HepG2 (cell line): Measurements from ENCODE around the gene CLDN5. TPM values are rescaled to one million over a fixed set of nuclear protein-coding genes. Genes with fewer than 3 reads are reported as not detected.

ENCODE experiments used
- ATAC-seq: fragments of 200-7000 bp; cut with Tn5 transposase; 3 replicates; pipeline ENCODE4 v1.9.1; 2020; ENCODE audit warnings: mild to moderate bottlenecking, moderate library complexity
- BruUV-seq: library from RNA; stranded (reverse); fragments of 400-500 nt; replicated peaks from 2 replicates; lab custom pipeline; 2021; lab: Mats Ljungman, UMichigan
- CTCF ChIA-PET: fragments of 300-600 bp; formaldehyde crosslinking; extraction: SDS; loops from one replicate; lab custom pipeline; 2021; ENCODE audit warnings: low total read pairs, inconsistent platforms, low intra/inter-chr PET ratio; lab: Yijun Ruan, JAX
- POLR2A ChIA-PET: fragments of 350-600 bp; sonication (Branson Sonifier 250); formaldehyde crosslinking; loops from one replicate; lab custom pipeline; 2020; ENCODE audit warnings: antibody characterized with exemption, inconsistent platforms; lab: Yijun Ruan, JAX
- DNase-seq: peaks from one replicate; pipeline ENCODE4 v3.0.0-alpha.2; 2015; ENCODE audit warnings: low spot score
- FAIRE-seq: peaks from 3 replicates; lab custom pipeline; 2011; peaks lifted over from hg19 to GRCh38; lab: Jason Lieb, UNC
- H2AFZ ChIP-seq: one replicate; pipeline ENCODE4 v1.6.1; 2011; ENCODE audit warnings: low read length, inconsistent platforms
- H3K27ac ChIP-seq: fragments of 300-600 bp; 3 replicates; pipeline ENCODE4 v1.8.0; 2011; ENCODE audit warnings: mixed run types, mild to moderate bottlenecking, mixed read lengths, low read length, inconsistent platforms; ENCODE audit not compliant: insufficient read depth; ENCODE audit errors: extremely low read length
- H3K27me3 ChIP-seq, 2 experiments: fragments of 200-600 bp in 1 of 2; 2 replicates in 1 of 2; 3 replicates in 1 of 2; pipeline versions ENCODE4 v1.6.0 to v1.8.0; 2011; ENCODE audit warnings: low read length in 2 of 2, mild to moderate bottlenecking in 2 of 2, moderate library complexity in 2 of 2, inconsistent platforms in 1 of 2; ENCODE audit not compliant: insufficient read depth in 2 of 2, control insufficient read depth in 1 of 2
- H3K36me3 ChIP-seq, 2 experiments: fragments of 200-600 bp in 1 of 2; replicated peaks in 1 of 2; 2 replicates in 1 of 2; 3 replicates in 1 of 2; pipeline versions ENCODE4 v1.5.1 to v1.8.0; 2011; ENCODE audit warnings: low read length in 2 of 2, inconsistent platforms in 1 of 2; ENCODE audit not compliant: insufficient read depth in 2 of 2, control insufficient read depth in 1 of 2
- H3K4me1 ChIP-seq: 2 replicates; pipeline ENCODE4 v1.5.1; 2012; ENCODE audit warnings: low read length, inconsistent platforms; ENCODE audit not compliant: insufficient read depth
- H3K4me2 ChIP-seq: 2 replicates; pipeline ENCODE4 v1.6.0; 2011; ENCODE audit warnings: low read depth, low read length, inconsistent platforms
- H3K4me3 ChIP-seq, 3 experiments: fragments of 200-600 bp in 1 of 3; sonication (generic), shearing (Covaris generic) in 1 of 3; replicated peaks in 1 of 3; 2 replicates each; pipeline ENCODE4 v1.5.1; 2011 to 2016; ENCODE audit warnings: low read length in 3 of 3, inconsistent platforms in 2 of 3, low read depth in 2 of 3, mild to moderate bottlenecking in 2 of 3, control low read depth in 1 of 3, mixed read lengths in 1 of 3; ENCODE audit not compliant: insufficient read depth in 1 of 3
- H3K79me2 ChIP-seq: one replicate; pipeline ENCODE4 v1.6.1; 2011; ENCODE audit warnings: low read length, inconsistent platforms; ENCODE audit not compliant: insufficient read depth
- H3K9ac ChIP-seq: 2 replicates; pipeline ENCODE4 v1.6.0; 2011; ENCODE audit warnings: mild to moderate bottlenecking, low read depth, low read length, inconsistent platforms; ENCODE audit not compliant: insufficient read depth
- H3K9me3 ChIP-seq: 2 replicates; pipeline ENCODE4 v1.5.1; 2012; ENCODE audit warnings: mild to moderate bottlenecking, low read length
- H4K20me1 ChIP-seq: 2 replicates; pipeline ENCODE4 v1.6.0; 2011; ENCODE audit warnings: inconsistent platforms, mild to moderate bottlenecking, low read length, moderate library complexity; ENCODE audit not compliant: insufficient read depth
- PITX1 ChIP-seq: sonication (generic); formaldehyde crosslinking; IDR thresholded peaks from 2 replicates; pipeline ENCODE4 v1.5.1; 2020; ENCODE audit warnings: mild to moderate bottlenecking, missing genetic modification reagents
- TOE1 ChIP-seq: sonication (generic); formaldehyde crosslinking; IDR thresholded peaks from 2 replicates; pipeline ENCODE4 v1.4.0; 2020; ENCODE audit warnings: mild to moderate bottlenecking, missing genetic modification reagents
- ZBTB38 ChIP-seq: sonication (generic); formaldehyde crosslinking; IDR thresholded peaks from 2 replicates; pipeline ENCODE4 v1.5.1; 2020; ENCODE audit warnings: mild to moderate bottlenecking, missing genetic modification reagents
- WGBS: methylation state at CpG from one replicate; pipeline ENCODE4 v1.1.6; 2017; ENCODE audit warnings: low lambda C conversion rate; 5-methylcytosine and 5-hydroxymethylcytosine counted together
- in situ Hi-C: cut with HindIII; loops from 2 replicates; pipeline ENCODE4 v1.10.0; 2017; ENCODE audit warnings: low pct_unique_long_range_greater_than_20kb; ENCODE audit not compliant: extremely low pct_ligation_motif_present
- intact Hi-C: fragments of 100-400 bp; cut with micrococcal nuclease; formaldehyde crosslinking; loops from one replicate; pipeline ENCODE4 v1.10.0; 2022; ENCODE audit not compliant: unreplicated experiment
- polyA plus RNA-seq, 8 experiments: library from polyadenylated mRNA; depleted of rRNA in 3 of 8; stranded (reverse) in 7 of 8; unstranded in 1 of 8; fragments of >200 nt; fragmentation: Illumina TruSeq in 4 of 8; extraction: Trizol in 4 of 8; gene quantifications; 2 replicates each; pipeline versions ENCODE4 v1.2.1 to v1.2.3, GENCODE V29; 2011 to 2016; ENCODE audit warnings: low read depth in 4 of 8, missing spikeins in 1 of 8, mixed read lengths in 1 of 8; ENCODE audit not compliant: insufficient read depth in 1 of 8
- total RNA-seq, 5 experiments: library from RNA; depleted of rRNA; stranded (reverse); fragments of >200 nt; fragmentation: Illumina TruSeq; extraction: Trizol; gene quantifications; 2 replicates each; pipeline ENCODE4 v1.2.3, GENCODE V29; 2016; ENCODE audit warnings: low read depth in 1 of 5
- TF ChIP-seq, protein P1 (sequence below): sonication (generic); formaldehyde crosslinking; IDR thresholded peaks from 2 replicates; pipeline ENCODE4 v1.4.0; 2020; ENCODE audit warnings: missing genetic modification reagents, borderline replicate concordance
- TF ChIP-seq, protein P2 (sequence below): IDR thresholded peaks from 2 replicates; pipeline ENCODE4 v1.6.1; 2016; ENCODE audit warnings: missing compliant biosample characterization, missing genetic modification reagents, borderline replicate concordance

The CLDN5 gene
- total and polyA plus RNA-seq, 2 of the 13 experiments (the other 11 are each of a cell fraction or from before 2014, with no cell fraction given), result not detected

DNA sequence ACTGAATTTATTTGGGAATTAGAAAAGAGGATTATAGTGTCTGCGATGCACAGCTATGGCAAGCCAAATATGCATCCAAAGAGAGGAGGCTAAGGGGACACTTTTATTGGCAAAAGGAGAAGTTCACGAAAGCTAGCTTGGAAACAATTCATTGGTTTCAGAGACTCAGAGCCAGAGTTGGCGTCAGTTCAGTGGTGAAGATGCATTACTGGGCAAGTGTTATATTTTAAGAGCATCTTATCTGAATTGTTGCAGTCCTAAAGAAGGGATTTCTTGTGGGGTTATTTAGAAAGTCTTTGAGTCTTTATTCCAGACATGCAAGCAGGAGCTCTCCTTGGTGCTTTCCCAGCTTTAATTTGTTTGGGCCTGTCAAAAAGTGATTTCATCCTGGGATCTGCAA, 15.0 kb downstream of the CLDN5 start:
- ChIA-PET POLR2A (no interaction called here), CTCF (no interaction called here)
- H3K4me1 ChIP-seq, result no peaks in the 10 kb centered on the region
- H3K27me3 ChIP-seq, result no peaks in the 10 kb centered on the region
- no peak overlapping the region for H3K9ac ChIP-seq
- no peaks in the 10 kb centered on the region for H4K20me1 ChIP-seq
- ATAC-seq (no peak), FAIRE-seq (no peak), DNase-seq (no peak)
- in situ Hi-C loops, result no loop called here
- 96% methylated on average over 3 of the region's 3 CpGs for WGBS
- no TSS peak for BruUV-seq
- no peak overlapping the region for H2AFZ ChIP-seq
- intact Hi-C loops, result no loop called here
- H3K4me2 ChIP-seq, result no peak overlapping the region
- H3K79me2 ChIP-seq, result no peaks in the 10 kb centered on the region
- no peaks in the 10 kb centered on the region for H3K9me3 ChIP-seq
- TF ChIP-seq, protein P1, sequence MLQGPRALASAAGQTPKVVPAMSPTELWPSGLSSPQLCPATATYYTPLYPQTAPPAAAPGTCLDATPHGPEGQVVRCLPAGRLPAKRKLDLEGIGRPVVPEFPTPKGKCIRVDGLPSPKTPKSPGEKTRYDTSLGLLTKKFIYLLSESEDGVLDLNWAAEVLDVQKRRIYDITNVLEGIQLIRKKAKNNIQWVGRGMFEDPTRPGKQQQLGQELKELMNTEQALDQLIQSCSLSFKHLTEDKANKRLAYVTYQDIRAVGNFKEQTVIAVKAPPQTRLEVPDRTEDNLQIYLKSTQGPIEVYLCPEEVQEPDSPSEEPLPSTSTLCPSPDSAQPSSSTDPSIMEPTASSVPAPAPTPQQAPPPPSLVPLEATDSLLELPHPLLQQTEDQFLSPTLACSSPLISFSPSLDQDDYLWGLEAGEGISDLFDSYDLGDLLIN (CRISPR knock-in tag), result no peak
- TF ChIP-seq TOE1 (CRISPR knock-in tag) (no peak), ZBTB38 (CRISPR knock-in tag) (no peak), PITX1 (CRISPR knock-in tag) (no peak)
- TF ChIP-seq, protein P2, sequence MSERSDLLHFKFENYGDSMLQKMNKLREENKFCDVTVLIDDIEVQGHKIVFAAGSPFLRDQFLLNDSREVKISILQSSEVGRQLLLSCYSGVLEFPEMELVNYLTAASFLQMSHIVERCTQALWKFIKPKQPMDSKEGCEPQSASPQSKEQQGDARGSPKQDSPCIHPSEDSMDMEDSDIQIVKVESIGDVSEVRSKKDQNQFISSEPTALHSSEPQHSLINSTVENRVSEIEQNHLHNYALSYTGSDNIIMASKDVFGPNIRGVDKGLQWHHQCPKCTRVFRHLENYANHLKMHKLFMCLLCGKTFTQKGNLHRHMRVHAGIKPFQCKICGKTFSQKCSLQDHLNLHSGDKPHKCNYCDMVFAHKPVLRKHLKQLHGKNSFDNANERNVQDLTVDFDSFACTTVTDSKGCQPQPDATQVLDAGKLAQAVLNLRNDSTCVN (CRISPR knock-in tag), result no peak
- peaks cover 5 to 40% of the 10 kb centered on the region in 2 experiments for H3K36me3 ChIP-seq
- H3K4me3 ChIP-seq, result no peak overlapping the region
- no peak overlapping the region for H3K27ac ChIP-seq
